HFFc6 (cell line): ENCODE measurements around the gene CCL4L2. TPM values are rescaled to one million over a fixed set of nuclear protein-coding genes. Genes with fewer than 3 reads are reported as not detected.
A peak's percentile ranks its signal among the peaks of the same experiment; 100 is the strongest.
"Not testable (repeated sequence)": the region's sequence is repeated elsewhere in the genome, so short reads cannot be mapped to it uniquely, and the experiment has no call there.

ENCODE experiments used
- DNase-seq: peaks from one replicate; pipeline ENCODE4 v3.0.0-alpha.2; 2018
- H3K27ac Mint-ChIP-seq: 2 replicates; pipeline ENCODE4 v1.8.0; 2020; ENCODE audit warnings: mild to moderate bottlenecking, mixed read lengths
- H3K27me3 Mint-ChIP-seq: 2 replicates; pipeline ENCODE4 v1.8.0; 2021; ENCODE audit warnings: mild to moderate bottlenecking, moderate library complexity, mixed read lengths; ENCODE audit not compliant: insufficient read depth
- H3K36me3 Mint-ChIP-seq: 2 replicates; pipeline ENCODE4 v1.8.0; 2021; ENCODE audit warnings: low read depth, mixed read lengths
- H3K4me1 Mint-ChIP-seq: 2 replicates; pipeline ENCODE4 v1.8.0; 2020; ENCODE audit warnings: low read depth, mixed read lengths
- H3K4me3 Mint-ChIP-seq: 2 replicates; pipeline ENCODE4 v1.8.0; 2020; ENCODE audit warnings: mild to moderate bottlenecking, moderate library complexity, mixed read lengths
- H3K9me3 Mint-ChIP-seq: 2 replicates; pipeline ENCODE4 v1.8.0; 2020; ENCODE audit warnings: mild to moderate bottlenecking, mixed read lengths
- total RNA-seq, 6 experiments: library from RNA; stranded (reverse); fragmentation: NEBNext Ultra II Directional; extraction: Animal tissue kit (Norgen Biotek cat#: 25700); gene quantifications; 2 replicates in 1 of 6; 3 replicates in 5 of 6; pipeline ENCODE4 v1.2.3, GENCODE V29; 2021
- TF ChIP-seq, protein P1 (sequence below): fragments of 200-600 bp; sonication (generic); IDR thresholded peaks from 2 replicates; pipeline ENCODE4 v1.5.0; 2021; ENCODE audit warnings: antibody characterized with exemption, mild to moderate bottlenecking

The CCL4L2 gene
- total RNA-seq, 6 experiments from 2014 or later = not detected

DNA sequence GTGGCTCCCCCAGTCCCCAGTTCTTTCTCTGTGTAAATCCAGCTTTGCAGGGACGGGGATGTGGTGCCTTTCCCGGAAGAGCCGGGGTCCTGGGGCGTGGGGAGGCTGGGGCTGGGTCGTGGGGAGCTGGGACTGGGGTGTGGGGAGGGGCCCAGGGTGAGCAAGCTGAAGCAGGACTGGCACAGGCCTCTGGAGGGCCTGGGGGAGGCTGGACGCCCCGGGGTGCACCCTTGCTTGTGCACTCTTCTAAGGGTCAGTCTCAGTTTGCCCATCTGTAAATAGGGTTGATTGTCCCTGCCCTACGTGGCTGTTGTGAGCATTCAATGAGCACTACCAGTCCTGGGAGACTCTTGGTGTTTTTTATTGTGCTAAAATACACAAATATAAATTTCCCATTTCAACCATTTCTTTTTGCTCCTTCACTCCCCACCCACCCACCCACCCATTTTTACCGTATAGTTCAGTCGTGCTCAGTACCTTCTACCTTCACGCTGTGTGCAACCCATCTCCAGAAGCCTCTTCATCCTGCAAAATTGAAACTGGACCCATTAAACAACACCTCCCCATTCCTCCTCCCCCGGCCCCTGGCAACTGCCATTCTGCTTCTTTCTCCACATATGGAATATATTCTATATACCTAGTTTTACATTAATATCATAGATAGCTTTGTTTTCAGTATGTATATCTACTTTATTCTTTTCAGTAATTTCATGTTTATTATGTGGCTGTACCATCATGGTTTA is 26.7 kb upstream of the CCL4L2 start:
- Mint-ChIP-seq H3K4me1 (peaks cover 12% of the 10 kb centered on the region; the same call in 1 of the 2 replicates), H3K9me3 (no peaks in the 10 kb centered on the region), H3K27ac (no peak overlapping the region), H3K4me3 (peak overlapping the region; percentile 79), H3K36me3 (no peaks in the 10 kb centered on the region), H3K27me3 (peaks cover 10% of the 10 kb centered on the region)
- TF ChIP-seq, protein P1, sequence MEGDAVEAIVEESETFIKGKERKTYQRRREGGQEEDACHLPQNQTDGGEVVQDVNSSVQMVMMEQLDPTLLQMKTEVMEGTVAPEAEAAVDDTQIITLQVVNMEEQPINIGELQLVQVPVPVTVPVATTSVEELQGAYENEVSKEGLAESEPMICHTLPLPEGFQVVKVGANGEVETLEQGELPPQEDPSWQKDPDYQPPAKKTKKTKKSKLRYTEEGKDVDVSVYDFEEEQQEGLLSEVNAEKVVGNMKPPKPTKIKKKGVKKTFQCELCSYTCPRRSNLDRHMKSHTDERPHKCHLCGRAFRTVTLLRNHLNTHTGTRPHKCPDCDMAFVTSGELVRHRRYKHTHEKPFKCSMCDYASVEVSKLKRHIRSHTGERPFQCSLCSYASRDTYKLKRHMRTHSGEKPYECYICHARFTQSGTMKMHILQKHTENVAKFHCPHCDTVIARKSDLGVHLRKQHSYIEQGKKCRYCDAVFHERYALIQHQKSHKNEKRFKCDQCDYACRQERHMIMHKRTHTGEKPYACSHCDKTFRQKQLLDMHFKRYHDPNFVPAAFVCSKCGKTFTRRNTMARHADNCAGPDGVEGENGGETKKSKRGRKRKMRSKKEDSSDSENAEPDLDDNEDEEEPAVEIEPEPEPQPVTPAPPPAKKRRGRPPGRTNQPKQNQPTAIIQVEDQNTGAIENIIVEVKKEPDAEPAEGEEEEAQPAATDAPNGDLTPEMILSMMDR = no peak
- DNase-seq = no peak

DNA sequence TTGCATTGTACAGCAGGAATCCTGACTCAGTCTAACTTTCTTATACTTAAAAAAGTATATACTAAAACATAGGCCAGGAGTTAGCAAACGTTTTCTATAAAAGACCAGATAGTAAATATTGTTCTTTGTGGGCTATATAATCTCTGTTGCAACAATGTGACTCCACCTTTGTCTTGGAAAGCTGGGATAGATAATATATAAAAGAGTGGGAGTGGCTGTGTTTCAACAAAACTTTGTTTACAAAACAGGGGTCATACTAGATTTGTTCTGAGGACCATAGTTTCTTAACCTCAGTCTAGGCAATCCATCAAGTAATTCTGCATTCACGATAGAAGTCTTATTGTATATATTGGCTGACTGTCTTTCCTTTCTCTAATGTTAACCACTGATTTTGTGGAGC is 25.4 kb upstream of the CCL4L2 start:
- Mint-ChIP-seq H3K4me1 (peaks cover 20% of the 10 kb centered on the region), H3K9me3 (no peaks in the 10 kb centered on the region), H3K4me3 (no peak overlapping the region), H3K27me3 (peaks cover 10% of the 10 kb centered on the region), H3K27ac (no peak overlapping the region), H3K36me3 (no peaks in the 10 kb centered on the region)
- no peak for DNase-seq
- TF ChIP-seq, protein P1 = no peak

DNA sequence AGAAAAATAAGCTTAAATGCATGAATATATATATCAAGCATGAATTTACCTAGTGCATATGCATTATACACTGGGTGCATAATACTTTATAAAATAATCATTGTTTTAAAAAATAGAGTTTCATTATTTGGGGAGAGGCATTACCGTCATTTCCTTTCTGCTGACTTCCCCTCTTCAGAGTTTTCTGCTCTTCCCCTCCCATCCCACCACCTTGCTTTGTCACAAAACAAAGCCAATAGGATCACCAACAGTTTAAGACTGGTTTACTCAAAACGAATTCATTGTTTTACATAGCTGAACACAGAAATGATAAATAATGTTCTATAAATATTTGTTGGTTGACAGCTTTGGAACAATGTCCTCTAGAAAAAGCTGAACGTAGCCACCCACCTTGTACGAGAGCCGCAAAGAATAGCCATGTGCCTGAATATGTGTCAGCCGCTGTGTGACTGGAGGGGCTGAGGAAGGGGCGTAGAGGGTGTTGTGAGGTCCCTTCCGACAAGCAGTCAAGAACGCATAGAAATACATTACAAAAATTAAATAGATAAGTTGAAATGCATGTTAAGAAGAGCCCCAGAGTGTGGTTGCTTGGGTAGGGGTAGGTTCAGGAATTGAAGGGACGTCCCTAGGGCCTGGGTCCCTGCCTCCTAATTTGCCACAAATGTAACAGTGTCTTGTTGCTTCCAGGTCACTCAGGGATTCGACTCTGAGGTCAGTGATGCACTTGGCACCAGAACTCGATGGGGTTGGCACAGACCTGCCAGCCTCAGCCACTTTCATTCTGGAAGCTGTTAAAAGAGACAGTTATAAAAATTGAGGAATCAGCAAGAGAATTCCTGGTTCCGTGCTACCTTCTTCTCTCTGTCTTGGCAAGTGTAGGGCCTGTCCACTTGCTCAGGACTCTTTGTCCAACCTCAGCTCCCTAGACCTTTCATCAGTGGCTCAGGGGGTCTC is 23.8 kb upstream of the CCL4L2 start:
- H3K9me3 Mint-ChIP-seq, DNase-seq, H3K36me3 Mint-ChIP-seq, H3K4me3 Mint-ChIP-seq, H3K27ac Mint-ChIP-seq, H3K27me3 Mint-ChIP-seq: not testable (repeated sequence)
- H3K4me1 Mint-ChIP-seq = peaks cover 29% of the 10 kb centered on the region

DNA sequence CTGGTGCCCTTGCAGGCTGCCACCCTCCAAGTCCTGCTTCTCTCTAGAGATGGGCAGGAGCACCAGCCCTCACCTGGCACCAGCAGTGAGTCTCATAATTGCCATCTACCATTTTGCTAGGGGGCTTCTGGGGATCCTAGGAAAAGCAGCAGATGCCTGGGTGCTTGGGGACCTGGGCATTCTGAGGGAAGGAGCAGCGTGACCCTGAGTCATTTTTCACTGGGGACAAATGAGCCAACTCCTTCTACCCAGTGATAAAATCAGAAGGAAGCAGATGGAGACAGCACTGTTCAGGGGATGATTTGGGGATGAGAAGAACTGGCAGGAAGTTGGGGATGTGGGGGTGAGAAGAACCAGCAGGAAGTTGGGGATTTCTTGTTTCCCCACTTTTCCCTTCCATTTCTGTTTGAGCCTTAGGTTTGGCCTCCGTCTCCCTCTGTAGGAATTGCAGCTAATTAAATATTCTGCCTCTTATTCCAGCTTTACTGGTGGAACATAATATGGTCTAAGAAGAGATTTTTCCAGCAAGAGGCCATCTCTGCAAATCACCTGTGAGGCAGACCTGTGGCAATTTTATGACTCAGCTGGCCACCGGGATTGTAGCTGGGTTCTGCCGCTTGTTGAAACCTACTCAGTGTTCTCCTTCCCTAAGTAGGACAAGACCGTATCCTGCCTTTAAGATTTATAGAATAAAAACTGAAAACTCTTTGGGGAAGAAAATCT is 22.8 kb upstream of the CCL4L2 start:
- H3K27ac Mint-ChIP-seq = not testable (repeated sequence)
- peaks cover 33% of the 10 kb centered on the region for H3K4me1 Mint-ChIP-seq

DNA sequence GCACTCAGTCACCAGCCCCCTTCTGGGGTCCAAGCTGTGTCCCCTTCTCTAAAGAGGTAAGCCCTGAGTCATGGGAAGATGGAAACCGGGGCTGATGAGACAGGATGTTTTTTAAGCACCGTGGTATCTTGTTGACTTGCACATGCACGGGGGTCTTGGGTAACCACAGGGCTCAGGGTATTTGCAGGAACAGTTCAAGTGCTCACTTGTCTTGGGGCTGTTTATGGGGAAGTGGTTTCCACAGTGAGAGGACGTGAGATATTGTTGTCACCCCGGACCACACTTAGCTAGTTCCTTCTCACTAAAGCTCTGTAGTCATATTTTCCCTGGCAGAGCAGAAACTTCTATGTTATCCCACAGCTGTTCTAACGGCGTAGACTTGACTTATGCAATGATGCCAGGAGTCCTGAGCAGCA is 22.0 kb upstream of the CCL4L2 start:
- Mint-ChIP-seq H3K4me3 (no peak overlapping the region), H3K9me3 (no peaks in the 10 kb centered on the region), H3K36me3 (no peaks in the 10 kb centered on the region), H3K4me1 (peaks cover 33% of the 10 kb centered on the region), H3K27ac (no peak overlapping the region), H3K27me3 (peaks cover 5% of the 10 kb centered on the region)
- TF ChIP-seq, protein P1 = no peak
- DNase-seq = no peak

More for the DNA sequence above, 22.8 kb upstream of the CCL4L2 start:
- not testable (repeated sequence) for H3K9me3 Mint-ChIP-seq, H3K4me3 Mint-ChIP-seq, H3K36me3 Mint-ChIP-seq, H3K27me3 Mint-ChIP-seq, DNase-seq

DNA sequence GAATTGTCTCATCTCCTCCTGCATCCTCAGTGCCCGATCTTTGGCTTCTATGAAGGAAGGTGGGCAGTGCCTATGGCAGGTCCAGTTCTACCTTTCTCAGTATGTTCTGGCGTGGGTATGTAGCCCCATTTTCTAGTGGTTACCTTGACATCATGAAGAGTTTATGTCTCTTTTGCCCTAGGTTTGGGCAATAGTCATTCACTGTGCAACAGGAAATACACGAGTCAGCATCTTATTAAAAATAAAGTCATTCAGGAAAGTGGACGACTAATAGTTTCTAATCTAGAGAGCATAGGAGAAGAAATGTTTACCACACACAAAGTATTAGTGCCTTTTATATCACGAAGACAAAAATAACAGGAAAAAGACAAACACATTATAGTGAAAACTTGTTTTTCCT is 20.9 kb upstream of the CCL4L2 start:
- not testable (repeated sequence) for H3K36me3 Mint-ChIP-seq, H3K27me3 Mint-ChIP-seq, H3K4me3 Mint-ChIP-seq, H3K27ac Mint-ChIP-seq, DNase-seq, H3K9me3 Mint-ChIP-seq
- H3K4me1 Mint-ChIP-seq = peaks cover 33% of the 10 kb centered on the region

DNA sequence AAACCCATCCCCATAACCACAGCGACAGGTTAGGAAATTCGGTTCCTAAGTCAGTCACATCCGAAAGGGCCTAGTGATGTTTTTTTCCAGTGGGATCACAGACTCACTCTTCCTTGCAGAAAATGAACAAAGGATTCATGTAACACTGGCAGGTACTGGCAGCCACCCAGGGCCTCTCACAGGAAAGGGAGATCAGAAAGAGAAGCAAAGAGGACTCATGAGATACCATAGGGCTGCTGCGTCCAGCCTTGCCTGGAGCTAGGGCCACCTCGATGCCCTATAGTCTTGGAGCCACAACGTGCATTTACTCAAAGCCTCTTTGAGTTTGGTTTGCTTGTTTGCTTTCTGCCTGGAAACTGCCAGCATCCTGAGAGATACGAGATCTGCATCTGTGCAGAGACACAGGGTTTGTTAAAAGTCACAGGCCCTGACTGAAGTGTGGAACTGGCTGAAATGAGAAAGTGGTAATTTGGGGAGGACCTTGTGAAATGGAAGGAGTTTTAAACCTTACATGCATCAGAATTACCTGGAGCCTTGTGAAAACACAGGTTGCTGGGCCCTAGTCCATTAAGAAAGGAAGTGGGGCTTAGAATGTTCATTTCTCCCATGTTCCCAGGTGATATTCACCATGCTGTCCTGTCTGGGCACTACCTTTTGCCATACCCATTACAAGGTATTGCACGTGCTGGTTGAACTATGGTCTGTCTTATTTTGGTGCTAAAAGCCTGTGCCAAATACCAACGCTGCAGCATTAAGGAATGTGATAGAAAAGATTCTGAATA is 20.1 kb upstream of the CCL4L2 start:
- not testable (repeated sequence) for H3K27ac Mint-ChIP-seq, H3K9me3 Mint-ChIP-seq, H3K27me3 Mint-ChIP-seq

More for the DNA sequence above, 20.1 kb upstream of the CCL4L2 start:
- not testable (repeated sequence) for H3K4me3 Mint-ChIP-seq, DNase-seq, H3K36me3 Mint-ChIP-seq
- H3K4me1 Mint-ChIP-seq = peaks cover 33% of the 10 kb centered on the region
